HepG2 (cell line): Measurements from ENCODE around the gene JMJD1C. TPM values are rescaled to one million over a fixed set of nuclear protein-coding genes. Genes with fewer than 3 reads are reported as not detected.
A peak's percentile ranks its signal among the peaks of the same experiment; 100 is the strongest.

Experiments used
- ATAC-seq: fragments of 200-7000 bp; cut with Tn5 transposase; 3 replicates; pipeline ENCODE4 v1.9.1; 2020; ENCODE audit warnings: mild to moderate bottlenecking, moderate library complexity
- BruUV-seq: library from RNA; stranded (reverse); fragments of 400-500 nt; replicated peaks from 2 replicates; lab custom pipeline; 2021; lab: Mats Ljungman, UMichigan
- CTCF ChIA-PET: fragments of 300-600 bp; formaldehyde crosslinking; extraction: SDS; loops from one replicate; lab custom pipeline; 2021; ENCODE audit warnings: low total read pairs, inconsistent platforms, low intra/inter-chr PET ratio; lab: Yijun Ruan, JAX
- POLR2A ChIA-PET: fragments of 350-600 bp; sonication (Branson Sonifier 250); formaldehyde crosslinking; loops from one replicate; lab custom pipeline; 2020; ENCODE audit warnings: antibody characterized with exemption, inconsistent platforms; lab: Yijun Ruan, JAX
- DNase-seq: peaks from one replicate; pipeline ENCODE4 v3.0.0-alpha.2; 2015; ENCODE audit warnings: low spot score
- FAIRE-seq: peaks from 3 replicates; lab custom pipeline; 2011; peaks lifted over from hg19 to GRCh38; lab: Jason Lieb, UNC
- H2AFZ ChIP-seq: one replicate; pipeline ENCODE4 v1.6.1; 2011; ENCODE audit warnings: low read length, inconsistent platforms
- H3K27ac ChIP-seq: fragments of 300-600 bp; 3 replicates; pipeline ENCODE4 v1.8.0; 2011; ENCODE audit warnings: mixed run types, mild to moderate bottlenecking, mixed read lengths, low read length, inconsistent platforms; ENCODE audit not compliant: insufficient read depth; ENCODE audit errors: extremely low read length
- H3K27me3 ChIP-seq, 2 experiments: fragments of 200-600 bp in 1 of 2; 2 replicates in 1 of 2; 3 replicates in 1 of 2; pipeline versions ENCODE4 v1.6.0 to v1.8.0; 2011; ENCODE audit warnings: low read length in 2 of 2, mild to moderate bottlenecking in 2 of 2, moderate library complexity in 2 of 2, inconsistent platforms in 1 of 2; ENCODE audit not compliant: insufficient read depth in 2 of 2, control insufficient read depth in 1 of 2
- H3K36me3 ChIP-seq, 2 experiments: fragments of 200-600 bp in 1 of 2; replicated peaks in 1 of 2; 2 replicates in 1 of 2; 3 replicates in 1 of 2; pipeline versions ENCODE4 v1.5.1 to v1.8.0; 2011; ENCODE audit warnings: low read length in 2 of 2, inconsistent platforms in 1 of 2; ENCODE audit not compliant: insufficient read depth in 2 of 2, control insufficient read depth in 1 of 2
- H3K4me1 ChIP-seq: 2 replicates; pipeline ENCODE4 v1.5.1; 2012; ENCODE audit warnings: low read length, inconsistent platforms; ENCODE audit not compliant: insufficient read depth
- H3K4me2 ChIP-seq: 2 replicates; pipeline ENCODE4 v1.6.0; 2011; ENCODE audit warnings: low read depth, low read length, inconsistent platforms
- H3K4me3 ChIP-seq, 3 experiments: fragments of 200-600 bp in 1 of 3; sonication (generic), shearing (Covaris generic) in 1 of 3; replicated peaks in 1 of 3; 2 replicates each; pipeline ENCODE4 v1.5.1; 2011 to 2016; ENCODE audit warnings: low read length in 3 of 3, inconsistent platforms in 2 of 3, low read depth in 2 of 3, mild to moderate bottlenecking in 2 of 3, control low read depth in 1 of 3, mixed read lengths in 1 of 3; ENCODE audit not compliant: insufficient read depth in 1 of 3
- H3K79me2 ChIP-seq: one replicate; pipeline ENCODE4 v1.6.1; 2011; ENCODE audit warnings: low read length, inconsistent platforms; ENCODE audit not compliant: insufficient read depth
- H3K9ac ChIP-seq: 2 replicates; pipeline ENCODE4 v1.6.0; 2011; ENCODE audit warnings: mild to moderate bottlenecking, low read depth, low read length, inconsistent platforms; ENCODE audit not compliant: insufficient read depth
- H3K9me3 ChIP-seq: 2 replicates; pipeline ENCODE4 v1.5.1; 2012; ENCODE audit warnings: mild to moderate bottlenecking, low read length
- H4K20me1 ChIP-seq: 2 replicates; pipeline ENCODE4 v1.6.0; 2011; ENCODE audit warnings: inconsistent platforms, mild to moderate bottlenecking, low read length, moderate library complexity; ENCODE audit not compliant: insufficient read depth
- GTF2F1 ChIP-seq: fragments of 150-350 bp; IDR thresholded peaks from 2 replicates; pipeline ENCODE4 v1.6.1; 2014; ENCODE audit warnings: low read length
- TCF7L2 ChIP-seq: IDR thresholded peaks from 2 replicates; pipeline ENCODE4 v1.6.1; 2011; ENCODE audit warnings: mild to moderate bottlenecking, low read depth, low read length, moderate library complexity
- ZNF652 ChIP-seq: IDR thresholded peaks from 2 replicates; pipeline ENCODE4 v1.6.1; 2016; ENCODE audit warnings: low read depth, borderline replicate concordance
- ZNF660 ChIP-seq: sonication (generic); formaldehyde crosslinking; IDR thresholded peaks from 2 replicates; pipeline ENCODE4 v1.5.1; 2020; ENCODE audit warnings: mild to moderate bottlenecking, low read depth, missing genetic modification reagents, borderline replicate concordance
- ZSCAN20 ChIP-seq: sonication (generic); formaldehyde crosslinking; IDR thresholded peaks from 2 replicates; pipeline ENCODE4 v1.4.0; 2020; ENCODE audit warnings: missing genetic modification reagents, mild to moderate bottlenecking, borderline replicate concordance
- WGBS: methylation state at CpG from one replicate; pipeline ENCODE4 v1.1.6; 2017; ENCODE audit warnings: low lambda C conversion rate; 5-methylcytosine and 5-hydroxymethylcytosine counted together
- in situ Hi-C: cut with HindIII; loops from 2 replicates; pipeline ENCODE4 v1.10.0; 2017; ENCODE audit warnings: low pct_unique_long_range_greater_than_20kb; ENCODE audit not compliant: extremely low pct_ligation_motif_present
- intact Hi-C: fragments of 100-400 bp; cut with micrococcal nuclease; formaldehyde crosslinking; loops from one replicate; pipeline ENCODE4 v1.10.0; 2022; ENCODE audit not compliant: unreplicated experiment
- polyA plus RNA-seq, 8 experiments: library from polyadenylated mRNA; depleted of rRNA in 3 of 8; stranded (reverse) in 7 of 8; unstranded in 1 of 8; fragments of >200 nt; fragmentation: Illumina TruSeq in 4 of 8; extraction: Trizol in 4 of 8; gene quantifications; 2 replicates each; pipeline versions ENCODE4 v1.2.1 to v1.2.3, GENCODE V29; 2011 to 2016; ENCODE audit warnings: low read depth in 4 of 8, missing spikeins in 1 of 8, mixed read lengths in 1 of 8; ENCODE audit not compliant: insufficient read depth in 1 of 8
- total RNA-seq, 5 experiments: library from RNA; depleted of rRNA; stranded (reverse); fragments of >200 nt; fragmentation: Illumina TruSeq; extraction: Trizol; gene quantifications; 2 replicates each; pipeline ENCODE4 v1.2.3, GENCODE V29; 2016; ENCODE audit warnings: low read depth in 1 of 5
- TF ChIP-seq, protein P1 (sequence below): sonication (generic); formaldehyde crosslinking; IDR thresholded peaks from 2 replicates; pipeline ENCODE4 v1.4.0; 2020; ENCODE audit warnings: missing genetic modification reagents, borderline replicate concordance
- TF ChIP-seq, protein P2 (sequence below): IDR thresholded peaks from 2 replicates; pipeline ENCODE4 v1.4.0; 2020; ENCODE audit warnings: mild to moderate bottlenecking, missing genetic modification reagents
- TF ChIP-seq, protein P3 (sequence below): sonication (generic); formaldehyde crosslinking; IDR thresholded peaks from 2 replicates; pipeline ENCODE4 v1.5.0; 2020; ENCODE audit warnings: missing genetic modification reagents

Gene JMJD1C
- total and polyA plus RNA-seq, 2 of the 13 experiments (the other 11 are each of a cell fraction or from before 2014, with no cell fraction given), result 42.3 to 42.7 TPM

DNA sequence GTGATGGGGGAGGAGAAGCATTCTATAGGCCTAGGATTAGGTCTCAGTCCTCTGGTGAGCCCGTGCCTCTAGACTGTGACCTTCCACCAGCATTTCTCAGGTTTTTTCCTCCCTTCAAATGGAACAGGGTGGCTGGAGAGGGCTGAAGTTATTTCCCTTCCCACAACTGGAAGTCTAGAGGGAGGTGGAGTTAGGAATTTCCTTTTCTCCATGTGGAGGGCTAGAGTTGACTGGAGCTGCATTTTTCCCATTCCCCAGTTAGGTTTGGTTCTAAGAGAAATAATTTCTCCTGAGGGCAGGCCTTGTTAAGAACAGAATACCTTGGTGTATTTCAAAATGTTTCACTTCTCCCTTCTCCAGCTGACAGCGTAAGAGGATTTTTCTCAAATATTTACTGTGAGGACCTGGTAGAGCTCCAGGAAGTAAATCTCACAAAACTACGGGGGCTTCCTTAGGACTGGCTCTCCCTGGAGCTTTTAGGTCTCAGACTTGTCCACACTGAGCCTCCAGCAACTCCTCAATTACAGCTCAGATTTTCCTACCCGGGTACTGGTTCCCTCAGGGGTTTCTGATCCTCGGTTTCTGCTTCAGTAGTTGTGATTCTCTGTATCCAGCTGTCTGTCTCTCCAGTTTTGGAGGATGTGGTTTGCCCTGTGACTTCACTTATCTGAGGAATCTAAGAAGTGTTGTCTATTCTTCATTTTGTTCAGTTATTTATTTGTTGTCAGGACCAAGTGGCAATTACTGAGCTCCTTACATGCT is 49.4 kb upstream of the JMJD1C start:
- POLR2A ChIA-PET, result no interaction called here
- BruUV-seq, result no TSS peak
- TF ChIP-seq GTF2F1, result no peak
- TF ChIP-seq ZNF652 (CRISPR knock-in tag), result no peak
- no peak for TF ChIP-seq ZSCAN20 (CRISPR knock-in tag)
- TF ChIP-seq, protein P1, sequence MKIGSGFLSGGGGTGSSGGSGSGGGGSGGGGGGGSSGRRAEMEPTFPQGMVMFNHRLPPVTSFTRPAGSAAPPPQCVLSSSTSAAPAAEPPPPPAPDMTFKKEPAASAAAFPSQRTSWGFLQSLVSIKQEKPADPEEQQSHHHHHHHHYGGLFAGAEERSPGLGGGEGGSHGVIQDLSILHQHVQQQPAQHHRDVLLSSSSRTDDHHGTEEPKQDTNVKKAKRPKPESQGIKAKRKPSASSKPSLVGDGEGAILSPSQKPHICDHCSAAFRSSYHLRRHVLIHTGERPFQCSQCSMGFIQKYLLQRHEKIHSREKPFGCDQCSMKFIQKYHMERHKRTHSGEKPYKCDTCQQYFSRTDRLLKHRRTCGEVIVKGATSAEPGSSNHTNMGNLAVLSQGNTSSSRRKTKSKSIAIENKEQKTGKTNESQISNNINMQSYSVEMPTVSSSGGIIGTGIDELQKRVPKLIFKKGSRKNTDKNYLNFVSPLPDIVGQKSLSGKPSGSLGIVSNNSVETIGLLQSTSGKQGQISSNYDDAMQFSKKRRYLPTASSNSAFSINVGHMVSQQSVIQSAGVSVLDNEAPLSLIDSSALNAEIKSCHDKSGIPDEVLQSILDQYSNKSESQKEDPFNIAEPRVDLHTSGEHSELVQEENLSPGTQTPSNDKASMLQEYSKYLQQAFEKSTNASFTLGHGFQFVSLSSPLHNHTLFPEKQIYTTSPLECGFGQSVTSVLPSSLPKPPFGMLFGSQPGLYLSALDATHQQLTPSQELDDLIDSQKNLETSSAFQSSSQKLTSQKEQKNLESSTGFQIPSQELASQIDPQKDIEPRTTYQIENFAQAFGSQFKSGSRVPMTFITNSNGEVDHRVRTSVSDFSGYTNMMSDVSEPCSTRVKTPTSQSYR, result 0 out of 2 replicates have a peak, but pooled peaks have one; percentile 16
- TF ChIP-seq TCF7L2, result no peak
- TF ChIP-seq ZNF660 (CRISPR knock-in tag), result no peak
- TF ChIP-seq, protein P2, sequence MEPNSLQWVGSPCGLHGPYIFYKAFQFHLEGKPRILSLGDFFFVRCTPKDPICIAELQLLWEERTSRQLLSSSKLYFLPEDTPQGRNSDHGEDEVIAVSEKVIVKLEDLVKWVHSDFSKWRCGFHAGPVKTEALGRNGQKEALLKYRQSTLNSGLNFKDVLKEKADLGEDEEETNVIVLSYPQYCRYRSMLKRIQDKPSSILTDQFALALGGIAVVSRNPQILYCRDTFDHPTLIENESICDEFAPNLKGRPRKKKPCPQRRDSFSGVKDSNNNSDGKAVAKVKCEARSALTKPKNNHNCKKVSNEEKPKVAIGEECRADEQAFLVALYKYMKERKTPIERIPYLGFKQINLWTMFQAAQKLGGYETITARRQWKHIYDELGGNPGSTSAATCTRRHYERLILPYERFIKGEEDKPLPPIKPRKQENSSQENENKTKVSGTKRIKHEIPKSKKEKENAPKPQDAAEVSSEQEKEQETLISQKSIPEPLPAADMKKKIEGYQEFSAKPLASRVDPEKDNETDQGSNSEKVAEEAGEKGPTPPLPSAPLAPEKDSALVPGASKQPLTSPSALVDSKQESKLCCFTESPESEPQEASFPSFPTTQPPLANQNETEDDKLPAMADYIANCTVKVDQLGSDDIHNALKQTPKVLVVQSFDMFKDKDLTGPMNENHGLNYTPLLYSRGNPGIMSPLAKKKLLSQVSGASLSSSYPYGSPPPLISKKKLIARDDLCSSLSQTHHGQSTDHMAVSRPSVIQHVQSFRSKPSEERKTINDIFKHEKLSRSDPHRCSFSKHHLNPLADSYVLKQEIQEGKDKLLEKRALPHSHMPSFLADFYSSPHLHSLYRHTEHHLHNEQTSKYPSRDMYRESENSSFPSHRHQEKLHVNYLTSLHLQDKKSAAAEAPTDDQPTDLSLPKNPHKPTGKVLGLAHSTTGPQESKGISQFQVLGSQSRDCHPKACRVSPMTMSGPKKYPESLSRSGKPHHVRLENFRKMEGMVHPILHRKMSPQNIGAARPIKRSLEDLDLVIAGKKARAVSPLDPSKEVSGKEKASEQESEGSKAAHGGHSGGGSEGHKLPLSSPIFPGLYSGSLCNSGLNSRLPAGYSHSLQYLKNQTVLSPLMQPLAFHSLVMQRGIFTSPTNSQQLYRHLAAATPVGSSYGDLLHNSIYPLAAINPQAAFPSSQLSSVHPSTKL (CRISPR knock-in tag), result no peak
- TF ChIP-seq, protein P3, sequence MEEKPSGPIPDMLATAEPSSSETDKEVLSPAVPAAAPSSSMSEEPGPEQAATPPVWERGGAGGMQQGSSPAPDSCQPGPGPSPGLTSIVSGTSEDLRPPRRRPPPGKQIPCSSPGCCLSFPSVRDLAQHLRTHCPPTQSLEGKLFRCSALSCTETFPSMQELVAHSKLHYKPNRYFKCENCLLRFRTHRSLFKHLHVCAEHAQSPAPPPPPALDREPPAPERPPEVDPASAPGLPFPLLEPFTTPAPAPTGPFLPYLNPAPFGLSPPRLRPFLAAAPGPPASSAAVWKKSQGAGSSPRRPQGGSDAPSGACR (CRISPR knock-in tag), result no peak
- TF ChIP-seq, all 625 proteins: peak for 1
- peak; percentile 79 for ATAC-seq
- no peak for FAIRE-seq
- intact Hi-C loops (loop anchor here (5.0 kb wide), 1 partner anchor 38 kb away; no protein-coding TSS in a partner anchor), in situ Hi-C loops (no loop called here)
- Histone ChIP-seq H3K27ac (peak overlapping the region; percentile 43), H3K27me3 (no peaks in the 10 kb centered on the region), H3K4me2 (peak overlapping the region; percentile 56), H4K20me1 (peaks cover 8% of the 10 kb centered on the region; the same call in 1 of the 2 replicates), H3K79me2 (peaks cover 94% of the 10 kb centered on the region), H3K4me3 (no peak overlapping the region), H3K9ac (peak overlapping the region; percentile 32), H2AFZ (no peak overlapping the region), H3K9me3 (no peaks in the 10 kb centered on the region), H3K4me1 (peaks cover 58% of the 10 kb centered on the region), H3K36me3 (no peaks in the 10 kb centered on the region; a peak in 2 of 5 replicates)
- WGBS, result 62% methylated on average over 5 of the region's 5 CpGs
- CTCF ChIA-PET, result no interaction called here
- no peak for DNase-seq
